GM12878 (cell line): Measurements from ENCODE around the gene JKAMP. TPM values are rescaled to one million over a fixed set of nuclear protein-coding genes. Genes with fewer than 3 reads are reported as not detected.

Experiments
- CUX1 ChIP-seq: IDR thresholded peaks from 2 replicates; pipeline ENCODE4 v1.6.1; 2012; ENCODE audit warnings: improper control_type of control experiment, low read depth, low read length; ENCODE audit not compliant: insufficient replicate concordance
- POLR2A ChIP-seq: IDR thresholded peaks from 2 replicates; pipeline ENCODE4 v1.6.1; 2011; ENCODE audit warnings: low read depth, mild to moderate bottlenecking, low read length
- TBL1XR1 ChIP-seq: IDR thresholded peaks from 2 replicates; pipeline ENCODE4 v1.6.1; 2012; ENCODE audit warnings: low read depth, low read length, improper control_type of control experiment
- ZSCAN29 ChIP-seq: fragments of 450-650 bp; IDR thresholded peaks from 2 replicates; pipeline ENCODE4 v1.6.1; 2017; ENCODE audit warnings: mild to moderate bottlenecking, moderate library complexity
- polyA plus RNA-seq, 11 experiments: library from polyadenylated mRNA; depleted of rRNA in 4 of 11; unstranded in 6 of 11; stranded (reverse) in 5 of 11; fragments of >200 nt; fragmentation: Nextera tagmentation in 4 of 11; fragmentation: Illumina TruSeq in 1 of 11; extraction: Ambion mirVana in 4 of 11; extraction: Trizol in 1 of 11; gene quantifications; 1 replicate in 1 of 11; 2 replicates in 10 of 11; pipeline versions ENCODE4 v1.2.1 to v1.2.3, GENCODE V29; 2011 to 2016; ENCODE audit warnings: inconsistent platforms in 2 of 11, missing spikeins in 2 of 11, low read depth in 1 of 11
- total RNA-seq, 4 experiments: library from RNA; depleted of rRNA in 3 of 4; stranded (reverse); fragments of >200 nt in 3 of 4; fragmentation: Illumina TruSeq in 1 of 4; extraction: Trizol in 1 of 4; gene quantifications; 2 replicates each; pipeline versions ENCODE4 v1.2.1 to v1.2.3, GENCODE V29; 2013 to 2021
- TF ChIP-seq, protein P1 (sequence below): fragments of 450-650 bp; formaldehyde crosslinking; IDR thresholded peaks from 2 replicates; pipeline ENCODE4 v1.4.0; 2020; ENCODE audit warnings: mild to moderate bottlenecking, moderate library complexity
- TF ChIP-seq, protein P2 (sequence below): fragments of 450-650 bp; IDR thresholded peaks from 2 replicates; pipeline ENCODE4 v1.6.1; 2017; ENCODE audit warnings: mild to moderate bottlenecking, moderate library complexity

The JKAMP gene
- total and polyA plus RNA-seq, 10 of the 15 experiments (the other 5 are each of a cell fraction or from before 2014, with no cell fraction given), result 18.2 to 129 (median 46.6) TPM

- TF ChIP-seq, protein P1, sequence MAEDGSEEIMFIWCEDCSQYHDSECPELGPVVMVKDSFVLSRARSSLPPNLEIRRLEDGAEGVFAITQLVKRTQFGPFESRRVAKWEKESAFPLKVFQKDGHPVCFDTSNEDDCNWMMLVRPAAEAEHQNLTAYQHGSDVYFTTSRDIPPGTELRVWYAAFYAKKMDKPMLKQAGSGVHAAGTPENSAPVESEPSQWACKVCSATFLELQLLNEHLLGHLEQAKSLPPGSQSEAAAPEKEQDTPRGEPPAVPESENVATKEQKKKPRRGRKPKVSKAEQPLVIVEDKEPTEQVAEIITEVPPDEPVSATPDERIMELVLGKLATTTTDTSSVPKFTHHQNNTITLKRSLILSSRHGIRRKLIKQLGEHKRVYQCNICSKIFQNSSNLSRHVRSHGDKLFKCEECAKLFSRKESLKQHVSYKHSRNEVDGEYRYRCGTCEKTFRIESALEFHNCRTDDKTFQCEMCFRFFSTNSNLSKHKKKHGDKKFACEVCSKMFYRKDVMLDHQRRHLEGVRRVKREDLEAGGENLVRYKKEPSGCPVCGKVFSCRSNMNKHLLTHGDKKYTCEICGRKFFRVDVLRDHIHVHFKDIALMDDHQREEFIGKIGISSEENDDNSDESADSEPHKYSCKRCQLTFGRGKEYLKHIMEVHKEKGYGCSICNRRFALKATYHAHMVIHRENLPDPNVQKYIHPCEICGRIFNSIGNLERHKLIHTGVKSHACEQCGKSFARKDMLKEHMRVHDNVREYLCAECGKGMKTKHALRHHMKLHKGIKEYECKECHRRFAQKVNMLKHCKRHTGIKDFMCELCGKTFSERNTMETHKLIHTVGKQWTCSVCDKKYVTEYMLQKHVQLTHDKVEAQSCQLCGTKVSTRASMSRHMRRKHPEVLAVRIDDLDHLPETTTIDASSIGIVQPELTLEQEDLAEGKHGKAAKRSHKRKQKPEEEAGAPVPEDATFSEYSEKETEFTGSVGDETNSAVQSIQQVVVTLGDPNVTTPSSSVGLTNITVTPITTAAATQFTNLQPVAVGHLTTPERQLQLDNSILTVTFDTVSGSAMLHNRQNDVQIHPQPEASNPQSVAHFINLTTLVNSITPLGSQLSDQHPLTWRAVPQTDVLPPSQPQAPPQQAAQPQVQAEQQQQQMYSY (CRISPR knock-in tag), result no peak
- TF ChIP-seq CUX1 (no peak), POLR2A (no peak), ZSCAN29 (no peak), TBL1XR1 (no peak)
- TF ChIP-seq, protein P2, sequence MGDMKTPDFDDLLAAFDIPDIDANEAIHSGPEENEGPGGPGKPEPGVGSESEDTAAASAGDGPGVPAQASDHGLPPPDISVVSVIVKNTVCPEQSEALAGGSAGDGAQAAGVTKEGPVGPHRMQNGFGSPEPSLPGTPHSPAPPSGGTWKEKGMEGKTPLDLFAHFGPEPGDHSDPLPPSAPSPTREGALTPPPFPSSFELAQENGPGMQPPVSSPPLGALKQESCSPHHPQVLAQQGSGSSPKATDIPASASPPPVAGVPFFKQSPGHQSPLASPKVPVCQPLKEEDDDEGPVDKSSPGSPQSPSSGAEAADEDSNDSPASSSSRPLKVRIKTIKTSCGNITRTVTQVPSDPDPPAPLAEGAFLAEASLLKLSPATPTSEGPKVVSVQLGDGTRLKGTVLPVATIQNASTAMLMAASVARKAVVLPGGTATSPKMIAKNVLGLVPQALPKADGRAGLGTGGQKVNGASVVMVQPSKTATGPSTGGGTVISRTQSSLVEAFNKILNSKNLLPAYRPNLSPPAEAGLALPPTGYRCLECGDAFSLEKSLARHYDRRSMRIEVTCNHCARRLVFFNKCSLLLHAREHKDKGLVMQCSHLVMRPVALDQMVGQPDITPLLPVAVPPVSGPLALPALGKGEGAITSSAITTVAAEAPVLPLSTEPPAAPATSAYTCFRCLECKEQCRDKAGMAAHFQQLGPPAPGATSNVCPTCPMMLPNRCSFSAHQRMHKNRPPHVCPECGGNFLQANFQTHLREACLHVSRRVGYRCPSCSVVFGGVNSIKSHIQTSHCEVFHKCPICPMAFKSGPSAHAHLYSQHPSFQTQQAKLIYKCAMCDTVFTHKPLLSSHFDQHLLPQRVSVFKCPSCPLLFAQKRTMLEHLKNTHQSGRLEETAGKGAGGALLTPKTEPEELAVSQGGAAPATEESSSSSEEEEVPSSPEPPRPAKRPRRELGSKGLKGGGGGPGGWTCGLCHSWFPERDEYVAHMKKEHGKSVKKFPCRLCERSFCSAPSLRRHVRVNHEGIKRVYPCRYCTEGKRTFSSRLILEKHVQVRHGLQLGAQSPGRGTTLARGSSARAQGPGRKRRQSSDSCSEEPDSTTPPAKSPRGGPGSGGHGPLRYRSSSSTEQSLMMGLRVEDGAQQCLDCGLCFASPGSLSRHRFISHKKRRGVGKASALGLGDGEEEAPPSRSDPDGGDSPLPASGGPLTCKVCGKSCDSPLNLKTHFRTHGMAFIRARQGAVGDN, result no peak
Measured at GRCh38 chr14:59510001-59510400, 25.7 kb downstream of the JKAMP start (continued).
